ENCODE measurements around the gene RAPSN.

The RAPSN gene

DNA sequence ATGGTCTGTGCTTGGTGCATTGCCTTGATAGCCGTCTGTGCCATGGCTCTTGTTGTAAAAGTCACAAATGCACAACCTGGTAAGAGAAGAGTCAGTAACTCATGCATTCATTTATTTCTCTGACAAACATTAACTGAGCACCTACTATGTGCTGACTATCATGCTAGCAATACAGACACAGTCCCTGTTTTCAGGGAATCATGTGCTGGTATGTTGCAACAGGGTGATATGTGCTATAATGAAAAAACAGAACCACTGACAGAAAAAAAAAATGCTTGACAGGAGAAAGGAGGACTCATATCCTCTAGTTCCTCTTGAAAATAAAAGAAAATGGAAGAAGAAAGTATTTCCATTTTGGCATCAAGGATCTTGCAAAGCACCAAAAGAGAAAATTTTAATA, 34.5 kb upstream of the RAPSN start:
- H3K4me3 ChIP-seq, result no peak overlapping the region
- TF ChIP-seq, protein P1, sequence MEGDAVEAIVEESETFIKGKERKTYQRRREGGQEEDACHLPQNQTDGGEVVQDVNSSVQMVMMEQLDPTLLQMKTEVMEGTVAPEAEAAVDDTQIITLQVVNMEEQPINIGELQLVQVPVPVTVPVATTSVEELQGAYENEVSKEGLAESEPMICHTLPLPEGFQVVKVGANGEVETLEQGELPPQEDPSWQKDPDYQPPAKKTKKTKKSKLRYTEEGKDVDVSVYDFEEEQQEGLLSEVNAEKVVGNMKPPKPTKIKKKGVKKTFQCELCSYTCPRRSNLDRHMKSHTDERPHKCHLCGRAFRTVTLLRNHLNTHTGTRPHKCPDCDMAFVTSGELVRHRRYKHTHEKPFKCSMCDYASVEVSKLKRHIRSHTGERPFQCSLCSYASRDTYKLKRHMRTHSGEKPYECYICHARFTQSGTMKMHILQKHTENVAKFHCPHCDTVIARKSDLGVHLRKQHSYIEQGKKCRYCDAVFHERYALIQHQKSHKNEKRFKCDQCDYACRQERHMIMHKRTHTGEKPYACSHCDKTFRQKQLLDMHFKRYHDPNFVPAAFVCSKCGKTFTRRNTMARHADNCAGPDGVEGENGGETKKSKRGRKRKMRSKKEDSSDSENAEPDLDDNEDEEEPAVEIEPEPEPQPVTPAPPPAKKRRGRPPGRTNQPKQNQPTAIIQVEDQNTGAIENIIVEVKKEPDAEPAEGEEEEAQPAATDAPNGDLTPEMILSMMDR (IDR thresholded peaks at IDR 0.05), result no peak
- no peaks in the 10 kb centered on the region for H3K9me3 ChIP-seq
- no peaks in the 10 kb centered on the region for H3K27me3 ChIP-seq
- DNase-seq, result no peak
- intact Hi-C loops (cut with DNase I; ENCODE audit: low total_unique reads), result no loop called here
- H3K36me3 ChIP-seq, result peaks cover 78 to 98% (median 87%) of the 10 kb centered on the region in 3 donors
- H3K4me1 ChIP-seq, result peaks cover 0 to 10% (median 3%) of the 10 kb centered on the region in 4 donors
- no peak overlapping the region for H3K27ac ChIP-seq

DNA sequence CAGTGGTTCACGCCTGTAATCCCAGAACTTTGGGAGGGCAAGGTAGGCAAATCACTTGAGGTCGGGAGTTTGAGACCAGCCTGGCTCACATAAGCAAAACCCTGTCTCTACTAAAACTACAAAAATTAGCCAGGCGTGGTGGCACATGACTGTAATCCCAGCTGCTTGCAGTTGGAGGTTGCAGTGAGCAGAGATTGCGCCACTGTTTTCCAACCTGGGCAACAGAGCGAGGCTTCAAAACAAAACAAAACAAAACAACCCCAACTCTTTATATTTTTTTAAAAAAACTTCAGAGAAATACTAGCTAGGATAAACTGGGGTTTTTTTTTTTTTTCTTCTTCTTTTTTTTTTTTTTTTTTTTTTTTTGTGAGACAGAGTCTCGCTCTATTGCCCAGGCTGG, 31.8 kb upstream of the RAPSN start:
- Histone ChIP-seq H3K4me3 (no peak overlapping the region), H3K36me3 (peaks cover 87 to 99% (median 94%) of the 10 kb centered on the region in 3 donors), H3K4me1 (peaks cover 0 to 16% (median 3%) of the 10 kb centered on the region in 4 donors), H3K9me3 (no peaks in the 10 kb centered on the region), H3K27ac (no peak overlapping the region), H3K27me3 (no peaks in the 10 kb centered on the region)
- intact Hi-C loops (cut with DNase I; ENCODE audit: low total_unique reads), result no loop called here
- TF ChIP-seq, protein P1 (IDR thresholded peaks at IDR 0.05), result no peak
- no peak for DNase-seq

DNA sequence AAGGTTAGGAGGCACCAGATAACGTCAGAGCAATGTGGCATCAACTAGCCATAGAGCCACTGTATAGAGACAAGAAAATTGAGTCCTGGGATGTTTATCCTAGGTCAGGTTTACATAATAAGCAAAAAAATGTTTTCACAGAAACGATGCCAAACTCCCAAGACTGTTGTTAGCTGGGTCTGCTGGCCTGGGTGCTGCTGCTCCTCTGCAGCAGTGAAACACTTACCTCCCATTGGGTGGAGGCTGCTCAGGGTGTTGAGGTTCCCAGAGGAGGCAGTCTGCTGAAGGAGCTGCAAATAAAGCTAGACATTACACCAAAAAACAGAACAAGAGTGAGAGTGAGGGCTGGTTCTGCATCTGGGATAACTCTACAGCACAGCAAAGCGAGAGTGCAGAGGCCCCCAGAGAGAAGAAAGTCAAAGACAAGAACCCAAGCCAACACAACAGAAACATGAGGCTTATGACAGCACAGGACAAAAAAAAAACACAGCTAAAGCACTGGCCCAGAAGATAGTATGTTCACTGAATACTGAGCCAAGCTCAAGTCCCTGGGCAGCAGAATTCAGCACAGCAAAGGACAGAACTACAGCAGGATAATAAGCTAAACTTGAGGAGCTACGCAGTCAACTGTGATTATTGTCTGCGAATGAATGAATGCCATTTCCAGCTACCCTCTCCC, 29.9 kb upstream of the RAPSN start:
- H3K27me3 ChIP-seq, result no peaks in the 10 kb centered on the region
- H3K4me3 ChIP-seq, result no peak overlapping the region
- TF ChIP-seq, protein P1 (IDR thresholded peaks at IDR 0.05), result no peak
- no peaks in the 10 kb centered on the region for H3K9me3 ChIP-seq
- intact Hi-C loops (cut with DNase I; ENCODE audit: low total_unique reads), result no loop called here
- H3K36me3 ChIP-seq, result peaks cover 88 to 99% (median 94%) of the 10 kb centered on the region in 3 donors
- DNase-seq, result no peak
- H3K27ac ChIP-seq, result no peak overlapping the region
- peaks cover 0 to 16% (median 3%) of the 10 kb centered on the region in 4 donors for H3K4me1 ChIP-seq

DNA sequence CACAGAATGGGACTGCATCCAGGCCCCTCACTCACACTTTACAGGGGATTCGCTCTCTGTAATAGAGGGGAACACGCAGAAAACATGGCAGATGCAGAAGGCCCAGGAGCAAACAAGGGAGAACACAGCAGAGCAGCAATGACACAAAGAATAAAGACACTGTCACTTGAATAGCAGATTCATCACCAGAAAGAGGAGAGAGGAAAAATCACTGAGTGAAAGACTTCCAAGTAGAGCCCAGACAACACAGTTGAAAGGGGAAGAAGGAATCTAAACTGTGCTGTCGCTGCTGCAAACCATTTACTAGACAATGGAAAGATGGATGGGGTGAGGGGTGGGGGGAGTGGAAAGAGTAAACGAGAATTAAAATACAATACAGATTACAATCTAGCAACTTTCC, 28.8 kb upstream of the RAPSN start:
- Histone ChIP-seq H3K4me1 (peaks cover 0 to 16% (median 3%) of the 10 kb centered on the region in 4 donors), H3K36me3 (peaks cover 88 to 99% (median 94%) of the 10 kb centered on the region in 3 donors), H3K27ac (no peak overlapping the region), H3K9me3 (no peaks in the 10 kb centered on the region), H3K4me3 (no peak overlapping the region), H3K27me3 (no peaks in the 10 kb centered on the region)
- no peak for DNase-seq
- TF ChIP-seq, protein P1 (IDR thresholded peaks at IDR 0.05), result no peak
- intact Hi-C loops (cut with DNase I; ENCODE audit: low total_unique reads), result no loop called here

DNA sequence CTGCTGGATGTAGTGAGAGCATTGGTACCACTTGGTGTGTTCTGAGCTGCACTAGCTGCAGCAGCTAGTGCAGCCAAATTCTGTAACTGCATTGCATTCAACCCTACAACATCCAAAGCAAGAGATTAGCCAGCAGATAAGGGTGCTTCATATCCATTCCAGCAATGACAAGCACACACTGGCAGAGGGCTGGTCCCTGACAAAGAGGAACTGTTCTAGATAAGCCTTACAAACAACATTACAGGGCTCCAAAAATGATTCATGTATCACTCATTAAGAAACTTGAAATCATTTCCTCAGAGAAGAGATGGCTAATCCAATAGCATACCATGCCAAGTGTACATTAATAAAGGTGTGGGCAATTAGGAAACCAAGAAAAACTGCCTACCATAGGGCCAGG, 28.4 kb upstream of the RAPSN start:
- H3K27ac ChIP-seq, result no peak overlapping the region
- no peak for DNase-seq
- H3K27me3 ChIP-seq, result no peaks in the 10 kb centered on the region
- no peaks in the 10 kb centered on the region for H3K9me3 ChIP-seq
- TF ChIP-seq, protein P1 (IDR thresholded peaks at IDR 0.05), result no peak
- H3K4me1 ChIP-seq, result peaks cover 0 to 16% (median 3%) of the 10 kb centered on the region in 4 donors
- intact Hi-C loops (cut with DNase I; ENCODE audit: low total_unique reads), result no loop called here
- peaks cover 88 to 99% (median 94%) of the 10 kb centered on the region in 3 donors for H3K36me3 ChIP-seq
- no peak overlapping the region for H3K4me3 ChIP-seq

Measured in tibial artery (tissue), 4 donors.